Cortex of kidney (tissue), 1 donor: ENCODE data around the gene VEGFA.

Experiments used
- DNase-seq: peaks from one replicate; lab custom pipeline; 2025; lab: John Stamatoyannopoulos, UW

VEGFA gene

DNA sequence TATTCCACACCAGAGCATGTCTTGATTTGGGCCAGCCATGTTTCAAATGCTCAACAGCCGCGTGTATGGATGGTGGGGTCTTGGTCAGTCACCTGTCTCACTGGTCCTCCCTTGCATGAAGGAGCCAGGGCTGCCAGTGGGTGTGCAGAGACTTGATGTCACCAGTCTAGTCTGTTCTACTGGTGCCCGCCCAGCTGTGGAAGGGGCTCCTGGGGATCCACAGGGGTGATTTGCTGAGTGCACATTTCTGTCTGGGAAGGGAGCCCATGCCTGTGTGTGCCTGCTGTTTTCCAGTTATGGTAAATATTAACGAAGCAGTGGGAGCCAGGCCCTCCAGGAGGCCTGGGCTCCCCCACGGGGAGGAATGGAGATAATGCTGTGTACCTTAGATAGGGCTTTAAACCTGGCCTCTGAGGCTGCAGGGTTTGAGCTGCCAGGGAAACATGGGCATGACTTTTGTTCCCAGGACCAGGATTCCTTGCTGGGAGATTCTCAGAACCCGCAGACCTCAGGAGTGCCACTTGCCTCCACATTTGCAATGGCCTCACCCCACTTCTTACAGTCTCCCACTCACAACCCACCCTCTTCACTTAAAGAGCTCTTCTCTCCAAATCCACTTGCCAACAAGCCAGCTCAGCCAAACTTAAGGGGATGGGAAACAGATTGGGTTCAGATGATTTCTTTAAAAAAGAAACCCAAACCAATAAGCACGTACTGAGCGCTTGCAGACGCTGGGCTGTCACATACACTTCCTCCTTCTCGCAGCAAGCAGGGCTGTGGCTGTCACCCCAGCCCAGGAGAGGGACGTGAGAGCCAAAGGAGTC lies 54.1 kb downstream of the VEGFA start:
- no peak for DNase-seq

DNA sequence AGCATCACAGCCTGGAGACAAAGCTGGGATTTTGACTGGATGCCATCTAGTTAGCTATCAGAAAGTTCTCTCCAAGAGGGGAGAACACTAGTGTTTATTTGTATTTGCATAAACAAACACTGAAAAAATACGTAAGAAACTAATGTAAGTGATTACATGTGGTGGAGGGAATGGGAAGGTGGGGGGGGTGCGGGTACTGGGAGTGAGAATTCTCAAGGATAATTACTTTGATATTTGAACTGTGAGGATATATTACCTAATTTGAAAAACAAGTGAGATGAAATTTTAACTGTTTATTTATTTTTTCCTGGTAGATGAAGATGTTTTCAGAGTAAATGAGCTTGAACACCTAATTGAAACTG lies 54.7 kb downstream of the VEGFA start:
- DNase-seq = no peak

GRCh38 chr6:43825187-43826115 lies 55.4 kb downstream of the VEGFA start:
- no peak for DNase-seq

DNA sequence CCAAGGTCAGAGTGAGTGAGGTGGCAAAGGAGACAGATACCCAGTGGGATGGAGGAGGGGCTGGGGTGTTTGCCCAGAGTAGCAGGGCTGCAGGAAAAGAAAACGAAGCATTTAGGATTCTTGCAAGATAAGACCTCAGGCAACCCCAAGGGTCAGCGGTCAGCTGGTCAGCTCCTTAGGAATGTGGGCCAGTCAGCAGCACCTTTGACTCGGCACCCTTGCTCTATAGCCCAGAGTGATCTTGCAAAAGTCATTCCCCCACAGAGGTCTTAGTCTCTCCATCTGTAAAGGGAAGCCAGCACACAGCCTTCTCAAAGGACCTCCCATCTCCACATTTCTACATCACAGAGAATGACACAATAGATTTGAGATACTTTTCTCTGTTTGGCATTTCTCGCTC lies 56.7 kb downstream of the VEGFA start:
- DNase-seq = no peak

DNA sequence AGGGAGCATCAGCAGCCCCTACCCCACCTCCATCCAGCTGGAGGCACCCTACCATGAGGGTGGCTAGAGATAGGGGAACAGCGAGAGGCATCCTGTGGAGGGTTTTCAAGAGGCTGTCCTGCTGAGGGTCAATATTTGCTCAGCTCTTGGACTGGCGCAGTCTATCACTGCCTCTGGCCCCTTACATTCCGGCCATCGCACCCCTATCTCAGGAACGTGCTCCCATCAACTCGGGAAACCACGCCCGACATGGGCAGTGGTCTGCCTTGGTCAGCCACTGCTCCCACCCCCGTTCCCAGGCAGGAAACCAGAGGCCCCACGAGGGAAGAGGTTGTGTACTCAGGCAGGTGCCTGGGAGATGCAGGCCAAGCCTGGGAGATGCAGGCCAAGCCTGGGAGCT lies 57.9 kb downstream of the VEGFA start:
- no peak for DNase-seq

DNA sequence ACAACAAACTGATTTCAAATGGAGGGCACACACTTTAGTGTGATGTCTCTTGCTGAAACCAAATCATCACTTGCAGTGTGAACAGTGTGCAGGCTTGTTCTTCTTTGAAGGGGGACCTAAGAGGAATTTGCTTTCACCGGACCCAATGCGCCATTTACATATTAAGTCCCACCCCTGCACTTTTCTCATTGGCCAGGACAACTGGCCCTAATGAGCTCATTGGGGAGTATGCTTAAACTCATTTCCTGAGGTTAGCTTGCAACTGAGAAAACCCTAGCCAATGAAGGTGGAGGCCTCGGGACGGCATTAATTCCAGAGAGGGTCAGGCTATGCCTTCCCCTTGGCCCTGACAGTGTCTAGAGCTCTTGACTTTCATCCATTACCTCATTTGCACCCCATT lies 58.7 kb downstream of the VEGFA start:
- no peak for DNase-seq

DNA sequence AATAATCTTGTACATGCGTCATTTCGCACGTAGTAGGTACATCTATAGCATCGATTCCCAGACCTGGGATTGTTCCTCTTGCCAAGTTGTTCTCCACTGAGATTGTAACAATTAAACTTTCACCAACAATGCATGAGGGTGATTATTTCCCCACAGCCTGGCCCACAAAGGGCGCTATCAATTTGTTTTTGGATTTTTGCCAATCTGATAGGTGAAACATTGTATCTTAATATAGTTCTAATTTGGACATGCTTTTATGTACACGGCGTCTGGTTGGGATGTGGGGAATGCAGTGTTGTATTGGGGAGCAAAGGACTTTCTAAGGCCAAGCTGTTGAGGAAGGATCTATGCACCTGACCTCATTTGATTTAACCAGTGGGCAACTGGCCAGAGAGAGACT lies 59.5 kb downstream of the VEGFA start:
- DNase-seq = no peak

- DNase-seq = no peak
These were observed 60.8 kb downstream of the VEGFA start for GRCh38 chr6:43830775-43831174.

DNA sequence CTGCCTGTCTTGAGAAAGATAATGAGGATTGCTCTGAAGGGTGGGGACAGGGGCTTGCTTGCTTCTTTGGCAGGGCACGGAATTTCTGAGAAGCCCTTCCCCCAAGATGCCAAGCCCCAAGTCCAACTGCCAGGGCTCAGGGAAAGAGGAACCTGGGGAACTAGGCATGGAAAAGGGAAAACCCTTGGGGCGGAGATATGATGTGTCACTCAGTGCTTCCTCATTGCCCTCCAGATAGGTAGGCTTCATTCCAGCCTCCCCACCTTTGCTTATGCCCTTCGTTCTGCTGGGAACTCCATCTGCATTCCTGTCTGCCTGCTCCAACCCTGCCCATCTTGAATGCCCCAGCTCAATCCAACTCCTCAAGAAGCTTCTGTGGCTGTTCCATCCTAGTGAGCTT lies 61.2 kb downstream of the VEGFA start:
- no peak for DNase-seq

DNA sequence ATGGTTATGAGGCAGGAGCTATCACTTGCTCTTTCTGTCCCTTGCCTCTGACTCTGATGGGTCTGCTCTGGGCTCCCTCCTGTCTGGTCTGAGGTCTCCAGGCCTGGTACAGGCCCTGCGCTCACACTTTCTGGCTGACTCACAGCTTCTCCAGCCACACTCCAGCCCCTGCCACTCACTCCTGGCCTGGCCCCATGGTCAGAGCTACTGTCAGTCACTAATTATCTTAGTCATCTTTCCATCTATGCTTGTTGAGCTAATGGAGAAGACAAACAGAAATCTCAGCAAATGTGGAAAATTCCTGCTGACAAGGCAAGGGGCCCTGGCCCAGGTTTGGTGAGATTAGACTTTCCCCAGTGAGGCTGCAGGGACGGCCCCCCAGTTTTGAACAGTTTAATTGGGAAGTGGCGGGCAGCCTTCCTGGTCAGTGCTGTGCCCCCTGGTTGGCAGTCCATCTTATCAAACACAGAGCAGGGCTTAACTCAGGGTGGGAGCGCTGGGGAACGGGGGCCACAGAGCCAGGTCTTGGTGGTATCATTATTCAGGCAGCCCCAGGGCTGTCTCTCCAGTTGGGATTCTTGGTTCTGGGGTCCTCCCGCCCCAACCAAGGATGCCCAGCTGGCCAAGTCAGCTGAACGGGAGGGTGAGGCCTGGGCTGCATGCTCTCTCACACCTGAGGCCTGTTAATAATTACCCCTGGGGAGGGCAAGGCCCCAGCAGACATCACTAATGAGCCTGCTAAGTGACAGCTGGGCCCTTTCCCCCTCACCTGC lies 63.4 kb downstream of the VEGFA start:
- DNase-seq = no peak

GRCh38 chr6:43833996-43834390 lies 64.0 kb downstream of the VEGFA start:
- no peak for DNase-seq

DNA sequence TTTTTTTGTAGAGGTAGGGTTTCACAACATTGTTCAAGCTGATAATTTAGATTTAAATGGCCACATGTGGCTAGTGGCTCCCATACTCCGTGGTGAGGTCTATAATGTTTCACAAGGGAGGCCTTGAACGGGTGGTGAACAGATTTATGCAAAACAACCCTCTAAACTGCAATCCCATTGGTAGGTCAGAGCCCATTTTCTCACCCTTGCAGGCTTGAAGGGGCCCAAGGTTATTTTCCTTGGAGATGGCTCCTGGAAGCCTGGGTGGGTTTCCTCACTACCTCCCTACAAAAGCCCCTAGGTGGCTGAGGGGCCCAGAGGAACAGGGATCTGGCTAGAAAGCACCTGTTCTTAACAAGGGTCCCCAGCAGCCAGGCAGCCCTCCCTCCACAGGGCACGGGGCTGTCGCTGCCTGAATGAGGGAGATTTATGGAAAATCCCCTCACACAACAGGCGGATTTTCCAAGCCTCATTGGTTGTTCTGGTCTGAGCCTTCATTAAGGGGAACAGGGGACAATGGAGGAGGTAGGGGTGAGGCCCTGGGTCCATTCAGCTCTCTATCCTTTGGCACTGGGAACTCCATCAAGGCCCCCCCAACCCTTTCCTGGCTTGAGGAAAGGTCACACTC lies 64.6 kb downstream of the VEGFA start:
- no peak for DNase-seq

DNA sequence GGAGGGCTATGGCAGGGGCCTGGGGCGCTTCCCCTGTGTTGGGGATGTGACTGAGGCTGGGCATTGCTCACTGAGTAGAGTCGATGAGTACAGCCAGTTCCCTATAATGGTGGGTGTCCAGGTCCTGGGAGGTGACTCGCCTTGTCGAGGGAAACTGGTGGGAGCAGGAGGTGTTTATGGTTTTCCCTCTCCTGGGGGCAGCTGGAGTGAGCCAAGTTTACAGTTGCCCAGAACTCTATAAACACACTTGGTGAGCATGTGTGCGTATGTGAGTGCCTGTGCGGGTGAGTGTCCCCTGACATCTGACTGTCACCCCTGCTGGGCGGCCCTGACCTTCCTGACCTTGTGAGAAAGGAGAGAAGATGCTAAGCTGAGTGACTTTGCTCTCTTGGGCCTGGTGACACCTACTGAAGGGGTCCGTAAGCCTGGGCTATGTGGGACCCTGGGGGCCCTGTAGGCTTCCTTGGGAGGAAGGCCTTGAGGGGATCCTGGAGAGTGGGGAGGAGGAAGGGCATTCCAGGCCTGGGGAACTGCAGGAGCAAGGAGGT lies 65.9 kb downstream of the VEGFA start:
- DNase-seq = no peak
